C4-2B (cell line): ENCODE data around the gene AIG1.

Source experiments
- ZFX ChIP-seq: fragments of 450-650 bp; IDR thresholded peaks from 2 replicates; pipeline ENCODE4 v1.6.1; 2017
- TF ChIP-seq, protein P1 (sequence below): fragments of 450-650 bp; conservative IDR thresholded peaks from 2 replicates; pipeline ENCODE4 v1.5.1; 2017; ENCODE audit warnings: mild to moderate bottlenecking

DNA sequence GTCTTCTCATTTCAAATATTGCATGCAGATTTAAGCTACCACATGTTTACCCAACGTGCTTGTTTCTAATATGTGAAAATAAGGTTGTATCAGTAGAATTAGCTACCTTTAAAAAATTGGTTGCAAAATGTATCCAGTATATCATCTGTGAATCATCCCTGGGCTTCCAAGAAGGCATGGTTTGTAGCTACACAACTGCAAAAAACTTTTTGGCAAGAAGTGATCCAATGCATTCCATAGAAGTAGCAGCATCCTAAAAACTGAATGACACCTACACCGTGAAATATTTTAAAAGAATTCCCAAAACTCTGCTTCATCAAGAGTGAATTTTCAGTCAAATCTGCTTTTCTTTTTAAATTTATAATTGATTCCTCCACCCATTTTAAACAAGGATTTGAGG is 89.1 kb downstream of the AIG1 start:
- TF ChIP-seq, protein P1, sequence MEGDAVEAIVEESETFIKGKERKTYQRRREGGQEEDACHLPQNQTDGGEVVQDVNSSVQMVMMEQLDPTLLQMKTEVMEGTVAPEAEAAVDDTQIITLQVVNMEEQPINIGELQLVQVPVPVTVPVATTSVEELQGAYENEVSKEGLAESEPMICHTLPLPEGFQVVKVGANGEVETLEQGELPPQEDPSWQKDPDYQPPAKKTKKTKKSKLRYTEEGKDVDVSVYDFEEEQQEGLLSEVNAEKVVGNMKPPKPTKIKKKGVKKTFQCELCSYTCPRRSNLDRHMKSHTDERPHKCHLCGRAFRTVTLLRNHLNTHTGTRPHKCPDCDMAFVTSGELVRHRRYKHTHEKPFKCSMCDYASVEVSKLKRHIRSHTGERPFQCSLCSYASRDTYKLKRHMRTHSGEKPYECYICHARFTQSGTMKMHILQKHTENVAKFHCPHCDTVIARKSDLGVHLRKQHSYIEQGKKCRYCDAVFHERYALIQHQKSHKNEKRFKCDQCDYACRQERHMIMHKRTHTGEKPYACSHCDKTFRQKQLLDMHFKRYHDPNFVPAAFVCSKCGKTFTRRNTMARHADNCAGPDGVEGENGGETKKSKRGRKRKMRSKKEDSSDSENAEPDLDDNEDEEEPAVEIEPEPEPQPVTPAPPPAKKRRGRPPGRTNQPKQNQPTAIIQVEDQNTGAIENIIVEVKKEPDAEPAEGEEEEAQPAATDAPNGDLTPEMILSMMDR = no peak
- no peak for TF ChIP-seq ZFX
